Erythroblast (primary cell): ENCODE data around the gene RYR2.

Experiments
- GATA1 ChIP-seq: IDR thresholded peaks from 2 replicates; pipeline ENCODE4 v1.6.1; 2011; ENCODE audit warnings: low read depth, mild to moderate bottlenecking, control low read depth, low read length, moderate library complexity
- POLR2A ChIP-seq: IDR thresholded peaks from 2 replicates; pipeline ENCODE4 v1.6.1; 2011; ENCODE audit warnings: mild to moderate bottlenecking, low read length

DNA sequence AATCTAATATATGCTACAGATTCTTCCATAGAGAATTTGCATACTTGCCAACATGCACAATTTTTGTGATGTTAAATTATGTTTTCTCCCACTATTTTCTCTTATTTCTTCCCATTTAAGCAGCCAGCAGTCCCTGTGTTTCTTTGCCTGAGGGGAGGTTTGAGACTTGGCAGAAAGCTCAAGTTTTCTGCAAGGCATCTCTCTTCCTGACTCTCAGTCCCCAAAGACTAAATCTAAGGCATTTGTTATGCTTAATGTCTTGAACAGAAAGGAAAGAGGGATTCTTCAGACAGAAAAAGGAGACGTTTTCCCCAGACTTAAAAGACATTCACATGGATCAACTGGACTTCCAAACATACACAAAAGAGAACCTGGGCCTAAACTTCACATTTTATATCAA is 354.4 kb downstream of the RYR2 start:
- TF ChIP-seq POLR2A (no peak), GATA1 (no peak)
